Parathyroid adenoma (tissue), 2 donors: Measurements from ENCODE around the gene SYTL5.

Experiments used
- H2AFZ ChIP-seq: fragments of 300-600 bp; sonication (generic); one replicate; pipeline ENCODE4 v1.7.0; 2017; ENCODE audit warnings: antibody characterized with exemption, mild to moderate bottlenecking
- H3K27ac ChIP-seq: fragments of 300-600 bp; sonication (generic); one replicate; pipeline ENCODE4 v1.7.0; 2017
- H3K27me3 ChIP-seq: fragments of 300-600 bp; sonication (generic); one replicate; pipeline ENCODE4 v1.7.0; 2017; ENCODE audit warnings: low read length; ENCODE audit not compliant: control insufficient read depth, insufficient read depth
- H3K36me3 ChIP-seq: fragments of 300-600 bp; sonication (generic); one replicate; pipeline ENCODE4 v1.7.0; 2017; ENCODE audit warnings: low read length; ENCODE audit not compliant: control insufficient read depth, insufficient read depth
- H3K4me1 ChIP-seq: fragments of 300-600 bp; sonication (generic); one replicate; pipeline ENCODE4 v1.7.0; 2017; ENCODE audit warnings: control low read depth
- H3K4me2 ChIP-seq: fragments of 300-600 bp; sonication (generic); one replicate; pipeline ENCODE4 v1.7.0; 2017; ENCODE audit warnings: low read length
- H3K4me3 ChIP-seq: fragments of 300-600 bp; sonication (generic); one replicate; pipeline ENCODE4 v1.7.0; 2017; ENCODE audit warnings: low read depth, low read length
- H3K79me2 ChIP-seq: fragments of 300-600 bp; sonication (generic); one replicate; pipeline ENCODE4 v1.7.0; 2017; ENCODE audit warnings: control low read depth
- H3K9ac ChIP-seq: fragments of 300-600 bp; sonication (generic); one replicate; pipeline ENCODE4 v1.7.0; 2017; ENCODE audit warnings: mild to moderate bottlenecking
- H3K9me3 ChIP-seq: fragments of 300-600 bp; sonication (generic); one replicate; pipeline ENCODE4 v1.7.0; 2017; ENCODE audit warnings: low read length; ENCODE audit not compliant: control insufficient read depth
- CTCF ChIP-seq: fragments of 300-600 bp; sonication (generic); IDR thresholded peaks from one replicate; pipeline ENCODE4 v1.7.0; 2017; ENCODE audit warnings: antibody characterized with exemption, mild to moderate bottlenecking
- donor health status: primary hyperparathyroidism.

SYTL5 gene

GRCh38 chrX:38108364-38108763 lies 102.0 kb downstream of the SYTL5 start:
- Histone ChIP-seq H3K9me3 (no peaks in the 10 kb centered on the region), H3K9ac (no peak overlapping the region), H3K4me3 (no peak overlapping the region), H3K79me2 (no peaks in the 10 kb centered on the region), H3K27me3 (no peaks in the 10 kb centered on the region), H2AFZ (no peak overlapping the region), H3K4me2 (no peak overlapping the region), H3K27ac (no peak overlapping the region), H3K36me3 (no peaks in the 10 kb centered on the region), H3K4me1 (no peaks in the 10 kb centered on the region)
- no peak for TF ChIP-seq CTCF

GRCh38 chrX:38109042-38109898 lies 102.9 kb downstream of the SYTL5 start:
- no peak overlapping the region for H3K9ac ChIP-seq
- no peak for TF ChIP-seq CTCF
- no peaks in the 10 kb centered on the region for H3K27me3 ChIP-seq
- H3K4me1 ChIP-seq, result no peaks in the 10 kb centered on the region
- no peak overlapping the region for H3K4me2 ChIP-seq
- no peak overlapping the region for H3K4me3 ChIP-seq
- no peak overlapping the region for H3K27ac ChIP-seq
- no peaks in the 10 kb centered on the region for H3K79me2 ChIP-seq
- H3K9me3 ChIP-seq, result no peaks in the 10 kb centered on the region
- H2AFZ ChIP-seq, result no peak overlapping the region
- H3K36me3 ChIP-seq, result no peaks in the 10 kb centered on the region

- no peak for TF ChIP-seq CTCF
- H3K36me3 ChIP-seq, result no peaks in the 10 kb centered on the region
- H3K9ac ChIP-seq, result no peak overlapping the region
- no peaks in the 10 kb centered on the region for H3K79me2 ChIP-seq
- no peak overlapping the region for H3K4me3 ChIP-seq
- no peaks in the 10 kb centered on the region for H3K9me3 ChIP-seq
- no peaks in the 10 kb centered on the region for H3K4me1 ChIP-seq
- H3K27me3 ChIP-seq, result no peaks in the 10 kb centered on the region
- no peak overlapping the region for H3K4me2 ChIP-seq
- no peak overlapping the region for H3K27ac ChIP-seq
- no peak overlapping the region for H2AFZ ChIP-seq
Measured at GRCh38 chrX:38110231-38110630, 103.9 kb downstream of the SYTL5 start.

GRCh38 chrX:38111196-38111595 lies 104.8 kb downstream of the SYTL5 start:
- H3K4me3 ChIP-seq, result no peak overlapping the region
- no peak for TF ChIP-seq CTCF
- no peak overlapping the region for H3K4me2 ChIP-seq
- no peaks in the 10 kb centered on the region for H3K4me1 ChIP-seq
- H3K36me3 ChIP-seq, result no peaks in the 10 kb centered on the region
- no peak overlapping the region for H3K27ac ChIP-seq
- no peak overlapping the region for H3K9ac ChIP-seq
- H2AFZ ChIP-seq, result no peak overlapping the region
- H3K79me2 ChIP-seq, result no peaks in the 10 kb centered on the region
- H3K27me3 ChIP-seq, result no peaks in the 10 kb centered on the region
- no peaks in the 10 kb centered on the region for H3K9me3 ChIP-seq

- no peak overlapping the region for H2AFZ ChIP-seq
- no peak overlapping the region for H3K4me3 ChIP-seq
- H3K36me3 ChIP-seq, result no peaks in the 10 kb centered on the region
- no peaks in the 10 kb centered on the region for H3K9me3 ChIP-seq
- no peak for TF ChIP-seq CTCF
- no peaks in the 10 kb centered on the region for H3K4me1 ChIP-seq
- no peaks in the 10 kb centered on the region for H3K79me2 ChIP-seq
- H3K27me3 ChIP-seq, result no peaks in the 10 kb centered on the region
- no peak overlapping the region for H3K27ac ChIP-seq
- H3K4me2 ChIP-seq, result no peak overlapping the region
- no peak overlapping the region for H3K9ac ChIP-seq
Measured at GRCh38 chrX:38112566-38112965, 106.2 kb downstream of the SYTL5 start.
